ENCODE measurements around the gene AGPAT3. TPM values are rescaled to one million over a fixed set of nuclear protein-coding genes. Genes with fewer than 3 reads are reported as not detected.
A peak's percentile ranks its signal among the peaks of the same experiment; 100 is the strongest.

The AGPAT3 gene
- total RNA-seq, 1 donor from 2014 or later, result 43.3 TPM

GRCh38 chr21:43924421-43925095, 59.5 kb downstream of the AGPAT3 start:
- no peak for DNase-seq

- DNase-seq, result no peak
Measured at GRCh38 chr21:43925096-43925481, 60.1 kb downstream of the AGPAT3 start.

GRCh38 chr21:43925609-43926008, 60.6 kb downstream of the AGPAT3 start:
- no peak for DNase-seq

DNA sequence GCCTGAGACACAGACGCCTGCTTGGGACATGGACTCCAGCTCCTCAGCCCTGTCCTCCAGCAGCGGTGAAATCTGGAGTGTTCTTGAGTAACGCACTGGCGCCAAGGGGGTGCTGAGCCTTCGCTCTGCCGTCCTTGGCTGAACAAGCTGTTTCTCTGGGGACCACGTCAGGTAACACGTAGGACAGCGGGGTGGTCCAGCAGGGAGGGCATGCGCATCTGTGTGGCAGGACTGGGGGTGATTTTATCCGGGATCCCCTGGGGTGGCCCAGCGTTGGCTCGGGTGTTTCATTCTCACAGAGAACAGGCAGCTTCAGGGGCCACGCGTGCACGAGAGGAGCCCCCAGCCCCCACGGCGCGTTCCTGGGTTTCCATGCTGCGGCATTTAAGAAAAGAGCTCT, 61.2 kb downstream of the AGPAT3 start:
- DNase-seq, result no peak

GRCh38 chr21:43927591-43928221, 62.7 kb downstream of the AGPAT3 start:
- no peak for DNase-seq

- DNase-seq, result peak; percentile 69
Measured at GRCh38 chr21:43928222-43929125, 63.5 kb downstream of the AGPAT3 start.

DNA sequence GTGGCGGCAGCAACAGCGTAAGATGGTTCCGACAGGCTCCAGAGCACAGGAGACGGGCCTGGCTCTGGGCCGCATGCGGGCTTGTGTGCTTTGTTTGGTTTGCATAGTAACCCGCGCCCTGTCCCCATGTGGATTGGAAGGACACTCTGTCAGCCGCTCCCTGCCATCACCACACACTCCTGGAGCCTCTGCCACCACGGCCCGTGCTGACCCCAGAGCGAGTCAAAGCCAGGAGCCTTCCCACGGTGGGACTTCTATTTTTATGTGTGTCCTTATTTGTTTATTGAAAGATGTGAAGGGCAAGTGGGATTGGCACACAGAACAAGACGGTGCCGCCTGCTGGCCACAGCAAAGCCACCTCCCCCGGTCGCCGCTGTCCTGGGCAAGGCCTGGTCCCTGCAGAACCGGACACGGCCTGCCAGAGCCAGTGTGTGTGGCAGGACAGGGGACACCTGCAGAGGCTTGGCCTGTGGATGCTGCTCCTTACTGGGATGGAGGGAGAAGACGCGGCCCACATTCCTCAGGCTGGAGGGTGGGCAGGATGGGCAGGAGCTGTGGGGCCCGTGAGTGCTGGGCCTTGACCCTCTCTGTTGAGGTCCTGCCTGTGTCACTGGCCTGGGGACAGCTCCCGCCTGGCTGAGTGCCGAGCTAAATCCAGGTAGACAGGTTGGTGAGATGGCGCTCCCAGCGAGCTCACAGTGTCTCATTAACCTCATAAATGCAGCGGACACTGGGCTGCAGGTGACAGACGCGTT, 64.4 kb downstream of the AGPAT3 start:
- no peak for DNase-seq

GRCh38 chr21:43930074-43930847, 65.2 kb downstream of the AGPAT3 start:
- no peak for DNase-seq

DNA sequence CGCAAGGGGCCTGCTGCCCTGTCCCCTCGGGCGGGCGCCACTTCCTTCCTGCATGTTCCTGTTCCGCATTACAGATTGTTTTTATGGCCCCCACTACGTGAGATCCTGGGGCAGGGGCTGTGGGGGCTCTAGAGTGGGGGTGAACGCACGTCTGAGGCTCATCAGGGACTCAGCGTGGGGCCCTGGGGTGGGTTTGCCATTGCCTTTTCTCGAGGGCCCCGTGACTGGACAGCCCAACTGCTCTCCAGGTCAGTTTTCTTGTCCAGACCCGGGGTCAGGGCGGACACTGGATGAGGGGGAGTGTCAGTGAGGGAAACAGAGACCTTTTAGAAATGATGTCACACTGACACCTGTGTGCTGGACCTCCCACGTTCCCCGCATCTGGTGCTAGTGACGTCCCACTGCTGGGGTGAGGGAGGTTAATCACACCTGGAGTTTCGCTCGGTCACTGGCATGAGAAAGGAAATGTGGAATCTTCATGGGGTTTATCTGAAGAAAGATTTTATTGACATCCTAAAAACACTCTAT, 65.9 kb downstream of the AGPAT3 start:
- DNase-seq, result no peak

DNA sequence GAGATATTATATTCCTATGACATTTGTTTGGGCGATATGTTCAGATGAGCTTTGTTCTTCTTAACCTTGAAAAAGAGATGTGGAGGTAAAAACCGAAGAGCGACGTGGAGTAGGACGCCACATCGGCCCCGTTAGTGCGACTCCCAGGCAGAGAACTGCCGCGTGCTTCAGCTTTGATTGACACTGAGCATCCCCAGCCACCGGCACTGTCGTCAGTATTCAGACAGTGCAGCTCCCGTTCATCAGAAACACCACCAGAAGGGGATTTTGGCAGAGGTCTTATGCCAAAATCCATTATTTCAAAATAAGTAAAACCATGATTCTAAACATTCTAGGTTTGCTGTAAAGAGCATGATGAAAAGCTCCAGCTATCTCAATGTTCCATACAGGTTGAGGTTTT, 66.5 kb downstream of the AGPAT3 start:
- DNase-seq, result no peak

- DNase-seq, result no peak
Measured at GRCh38 chr21:43932005-43932404, 67.0 kb downstream of the AGPAT3 start.

- DNase-seq, result no peak
Measured at GRCh38 chr21:43933199-43933598, 68.2 kb downstream of the AGPAT3 start.

DNA sequence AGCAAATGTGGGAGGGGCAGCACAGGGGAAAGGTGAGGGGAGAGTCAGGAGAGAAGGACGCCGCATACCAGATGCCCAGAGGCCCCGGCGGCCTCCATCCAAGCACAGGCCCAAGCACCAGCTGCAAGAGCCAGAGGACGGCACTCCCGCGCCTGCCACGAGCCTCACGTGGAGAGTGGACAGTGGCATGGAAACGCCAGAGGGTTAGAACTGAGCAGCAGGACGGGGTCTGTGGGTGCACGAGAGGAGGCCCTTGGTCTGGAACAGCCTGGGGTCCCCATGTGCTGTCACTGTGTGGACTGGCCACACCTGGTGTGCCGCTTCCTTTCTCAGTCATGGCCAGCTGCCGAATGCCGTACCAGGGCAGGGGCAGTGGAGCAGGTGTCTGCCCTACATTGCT, 68.7 kb downstream of the AGPAT3 start:
- DNase-seq, result no peak

DNA sequence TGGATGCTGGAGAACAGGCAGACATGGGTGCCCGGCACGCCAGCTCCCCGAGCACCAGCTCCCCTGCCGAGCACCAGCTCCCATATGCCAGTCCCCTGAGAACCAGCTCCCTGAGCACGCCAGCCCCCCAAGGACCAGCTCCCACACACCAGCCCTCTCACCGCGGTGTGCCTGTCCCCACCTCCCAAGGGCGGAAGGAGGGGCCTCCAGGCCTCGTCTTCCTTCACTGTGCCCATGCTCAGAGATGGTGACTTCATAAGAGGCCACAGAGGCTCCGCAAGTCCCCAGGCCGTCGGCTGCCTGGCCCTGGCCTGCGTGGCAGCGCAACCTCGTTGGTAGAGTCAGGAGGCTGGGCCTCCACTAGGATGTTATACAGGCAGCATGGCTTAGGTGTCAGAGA, 69.1 kb downstream of the AGPAT3 start:
- DNase-seq, result no peak

- no peak for DNase-seq
Measured at GRCh38 chr21:43934716-43935705, 70.0 kb downstream of the AGPAT3 start.

GRCh38 chr21:43935711-43936110, 70.7 kb downstream of the AGPAT3 start:
- DNase-seq, result no peak

- DNase-seq, result no peak
Measured at GRCh38 chr21:43936247-43936967, 71.4 kb downstream of the AGPAT3 start.

- no peak for DNase-seq
Measured at GRCh38 chr21:43937051-43937832, 72.2 kb downstream of the AGPAT3 start.

All from tongue (tissue), 2 donors.